Colonic mucosa (tissue), 4 donors: ENCODE results near the gene IL19. TPM values are rescaled to one million over a fixed set of nuclear protein-coding genes. Genes with fewer than 3 reads are reported as not detected.

ENCODE experiments used
- DNase-seq: peaks from one replicate; pipeline ENCODE4 v3.0.0-alpha.2; 2020
- H3K27ac ChIP-seq: fragments of 200-600 bp; one replicate; pipeline ENCODE4 v1.8.0; 2021
- H3K27me3 ChIP-seq: fragments of 200-600 bp; one replicate; pipeline ENCODE4 v1.8.0; 2021
- H3K36me3 ChIP-seq: fragments of 200-600 bp; one replicate; pipeline ENCODE4 v1.8.0; 2021
- H3K4me1 ChIP-seq: fragments of 200-600 bp; one replicate; pipeline ENCODE4 v1.8.0; 2021; ENCODE audit warnings: mild to moderate bottlenecking
- H3K4me3 ChIP-seq: fragments of 200-600 bp; one replicate; pipeline ENCODE4 v1.8.0; 2021
- H3K9ac ChIP-seq, 2 donors: one replicate each; pipeline ENCODE4 v1.7.0; 2013; ENCODE audit warnings: control low read depth in 2 of 2, low read depth in 2 of 2, low read length in 2 of 2
- H3K9me3 ChIP-seq: fragments of 200-600 bp; one replicate; pipeline ENCODE4 v1.8.0; 2021
- CTCF ChIP-seq: fragments of 200-600 bp; IDR thresholded peaks from one replicate; pipeline ENCODE4 v1.8.0; 2022; ENCODE audit warnings: antibody characterized with exemption, mild to moderate bottlenecking
- intact Hi-C: fragments of 100-400 bp; cut with DNase I; formaldehyde crosslinking; loops from one replicate; pipeline ENCODE4 v1.14.1; 2022
- total RNA-seq, 2 donors: library from RNA; stranded (reverse); fragmentation: NEBNext Ultra II Directional in 1 of 2; extraction: Animal tissue kit (Norgen Biotek cat#: 25700) in 1 of 2; gene quantifications; one replicate each; pipeline ENCODE4 v1.2.1, GENCODE V29; 2021
- donor health status: healthy.
- donor health status: DM: no; HTN: no; CAD: no.
- donor health status: DM: no; HTN: no; CAD: no.

IL19 gene
- total RNA-seq, 2 donors from 2014 or later: 0.40 TPM; not detected in 1

GRCh38 chr1:206842854-206843253 lies 72.3 kb downstream of the IL19 start:
- no peak overlapping the region for H3K27ac ChIP-seq
- intact Hi-C loops: no loop called here
- no peaks in the 10 kb centered on the region for H3K36me3 ChIP-seq
- H3K9me3 ChIP-seq: no peaks in the 10 kb centered on the region
- no peaks in the 10 kb centered on the region for H3K27me3 ChIP-seq
- H3K9ac ChIP-seq: no peak overlapping the region
- no peaks in the 10 kb centered on the region for H3K4me1 ChIP-seq
- no peak overlapping the region for H3K4me3 ChIP-seq
- TF ChIP-seq CTCF: no peak
- DNase-seq: no peak

- no peak for TF ChIP-seq CTCF
- Histone ChIP-seq H3K27ac (no peak overlapping the region), H3K27me3 (no peaks in the 10 kb centered on the region), H3K9me3 (no peaks in the 10 kb centered on the region), H3K4me3 (no peak overlapping the region), H3K9ac (no peak overlapping the region), H3K4me1 (no peaks in the 10 kb centered on the region), H3K36me3 (no peaks in the 10 kb centered on the region)
- no peak for DNase-seq
- intact Hi-C loops: no loop called here
These were observed 73.1 kb downstream of the IL19 start for GRCh38 chr1:206843626-206844025.

GRCh38 chr1:206846487-206846886 lies 75.9 kb downstream of the IL19 start:
- DNase-seq: no peak
- TF ChIP-seq CTCF: no peak
- intact Hi-C loops: no loop called here
- Histone ChIP-seq H3K4me3 (no peak overlapping the region), H3K36me3 (no peaks in the 10 kb centered on the region), H3K9me3 (no peaks in the 10 kb centered on the region), H3K27me3 (no peaks in the 10 kb centered on the region), H3K27ac (no peak overlapping the region), H3K4me1 (no peaks in the 10 kb centered on the region), H3K9ac (no peak overlapping the region)

GRCh38 chr1:206847337-206847834 lies 76.8 kb downstream of the IL19 start:
- no peaks in the 10 kb centered on the region for H3K4me1 ChIP-seq
- intact Hi-C loops: no loop called here
- H3K9ac ChIP-seq: no peak overlapping the region
- no peak for DNase-seq
- H3K9me3 ChIP-seq: no peaks in the 10 kb centered on the region
- no peaks in the 10 kb centered on the region for H3K36me3 ChIP-seq
- no peaks in the 10 kb centered on the region for H3K27me3 ChIP-seq
- no peak for TF ChIP-seq CTCF
- no peak overlapping the region for H3K27ac ChIP-seq
- H3K4me3 ChIP-seq: no peak overlapping the region

- Histone ChIP-seq H3K4me3 (no peak overlapping the region), H3K9ac (no peak overlapping the region), H3K36me3 (no peaks in the 10 kb centered on the region), H3K9me3 (no peaks in the 10 kb centered on the region), H3K27ac (no peak overlapping the region), H3K4me1 (no peaks in the 10 kb centered on the region), H3K27me3 (no peaks in the 10 kb centered on the region)
- DNase-seq: no peak
- intact Hi-C loops: no loop called here
- no peak for TF ChIP-seq CTCF
These were observed 77.4 kb downstream of the IL19 start for GRCh38 chr1:206847946-206848345.

- intact Hi-C loops: no loop called here
These were observed 79.8 kb downstream of the IL19 start for GRCh38 chr1:206850401-206850800.

More at GRCh38 chr1:206850401-206850800, 79.8 kb downstream of the IL19 start:
- no peak for DNase-seq
- no peaks in the 10 kb centered on the region for H3K36me3 ChIP-seq
- no peaks in the 10 kb centered on the region for H3K4me1 ChIP-seq
- no peaks in the 10 kb centered on the region for H3K27me3 ChIP-seq
- no peaks in the 10 kb centered on the region for H3K9me3 ChIP-seq
- no peak overlapping the region for H3K4me3 ChIP-seq
- H3K27ac ChIP-seq: no peak overlapping the region
- no peak for TF ChIP-seq CTCF
- H3K9ac ChIP-seq: no peak overlapping the region
